Stimulated activated CD8-positive, alpha-beta memory T cell treated with anti-CD3 and anti-CD28 coated beads, Interleukin-7, amount 100 ng/mL, for 24 hours (primary cell): ENCODE measurements around the gene MESP2.

ENCODE experiments used
- DNase-seq: peaks from one replicate; pipeline ENCODE4 v3.0.0-alpha.2; 2020; ENCODE audit warnings: low read depth

MESP2 gene

DNA sequence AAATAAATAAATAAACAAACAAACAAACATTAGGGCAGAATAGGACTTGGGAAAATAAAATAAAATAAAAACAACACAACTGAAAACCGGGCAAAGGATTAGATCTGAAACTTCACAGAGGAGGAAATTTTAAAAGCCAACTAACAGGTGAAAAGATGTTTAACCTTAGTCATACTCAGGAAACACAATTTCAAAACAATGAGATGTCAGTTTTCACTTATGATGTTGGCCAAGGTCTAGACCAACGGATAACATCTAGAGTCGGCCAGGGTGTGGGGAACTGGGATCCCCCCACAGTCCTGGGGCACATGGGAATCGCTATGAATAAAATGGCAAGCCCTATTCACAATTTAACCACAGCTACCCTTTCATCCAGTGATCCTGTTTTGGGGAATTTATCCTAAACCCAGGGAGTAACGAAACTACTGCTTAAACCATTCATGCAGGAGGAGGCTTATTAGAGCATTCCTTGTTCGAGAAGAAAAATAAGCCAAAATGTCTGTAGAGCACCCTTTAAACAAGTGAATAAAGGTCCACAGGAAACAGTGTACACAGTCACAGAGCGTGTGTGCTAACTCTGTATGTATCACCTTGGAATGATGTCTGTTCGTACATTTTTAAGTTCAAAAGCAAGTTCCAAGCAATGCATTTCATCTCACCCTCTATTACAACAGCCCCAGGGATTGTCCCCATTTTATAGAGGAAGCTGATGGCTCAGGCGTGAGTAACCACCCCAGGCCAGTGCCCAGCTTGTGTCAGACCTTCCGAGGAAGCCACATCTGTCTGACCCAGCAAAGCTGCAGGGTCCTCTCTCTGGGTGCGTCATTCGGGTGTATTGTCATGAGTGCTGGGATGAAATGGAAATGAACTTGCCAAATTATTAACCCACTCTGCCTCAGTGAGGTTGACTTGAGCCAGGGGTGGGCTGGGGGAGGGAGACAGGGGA lies 44.8 kb downstream of the MESP2 start:
- DNase-seq, result no peak

GRCh38 chr15:89822026-89822425 lies 45.9 kb downstream of the MESP2 start:
- DNase-seq, result no peak

GRCh38 chr15:89822611-89822950 lies 46.4 kb downstream of the MESP2 start:
- DNase-seq, result no peak

- DNase-seq, result no peak
Measured at GRCh38 chr15:89822951-89823711, 47.0 kb downstream of the MESP2 start.

GRCh38 chr15:89823836-89824606 lies 47.9 kb downstream of the MESP2 start:
- DNase-seq, result no peak

DNA sequence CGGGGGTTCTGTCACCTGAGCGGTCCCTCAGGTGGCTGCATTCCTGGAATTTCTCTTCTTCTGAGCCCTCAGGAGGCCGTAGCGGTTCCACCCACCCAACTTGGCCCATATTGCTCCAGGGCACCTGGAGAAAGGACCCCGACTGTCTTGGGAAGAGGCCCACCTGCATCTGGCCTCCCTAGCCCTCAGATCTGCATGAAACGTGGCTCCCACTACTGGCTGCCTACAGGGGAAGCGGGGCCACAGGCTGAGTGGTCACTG lies 48.4 kb downstream of the MESP2 start:
- no peak for DNase-seq

DNA sequence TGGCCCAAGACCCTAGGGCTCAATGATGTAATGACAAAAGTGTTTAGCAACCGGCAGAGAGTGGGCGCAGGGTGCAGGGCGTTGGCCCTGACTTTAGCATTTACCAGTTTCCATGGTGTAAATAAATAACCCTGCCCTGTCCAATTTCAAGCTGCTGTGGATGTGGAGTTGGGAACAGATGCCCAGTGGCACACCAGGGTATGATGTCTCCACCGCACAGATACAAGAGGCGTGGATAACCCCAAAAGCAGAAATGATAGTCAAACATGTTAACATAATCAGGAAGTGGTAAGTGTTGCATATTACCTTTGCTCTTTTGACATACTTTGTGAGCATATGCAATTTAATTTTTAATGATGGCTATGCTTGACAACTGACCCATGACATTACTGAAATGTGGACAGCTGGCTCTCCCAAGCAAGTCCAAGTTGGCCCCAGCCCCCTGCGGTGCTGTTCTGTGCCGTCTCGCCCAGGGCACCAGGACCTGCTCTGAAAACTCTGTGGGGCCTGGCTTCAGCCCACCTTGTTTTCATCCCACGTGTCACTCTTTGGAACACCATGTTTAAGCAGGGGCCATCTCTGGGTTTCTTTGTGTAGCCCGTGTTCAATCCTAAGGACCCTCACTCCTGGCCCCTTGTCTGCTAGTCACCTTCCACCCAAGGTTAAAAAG lies 49.3 kb downstream of the MESP2 start:
- no peak for DNase-seq

DNA sequence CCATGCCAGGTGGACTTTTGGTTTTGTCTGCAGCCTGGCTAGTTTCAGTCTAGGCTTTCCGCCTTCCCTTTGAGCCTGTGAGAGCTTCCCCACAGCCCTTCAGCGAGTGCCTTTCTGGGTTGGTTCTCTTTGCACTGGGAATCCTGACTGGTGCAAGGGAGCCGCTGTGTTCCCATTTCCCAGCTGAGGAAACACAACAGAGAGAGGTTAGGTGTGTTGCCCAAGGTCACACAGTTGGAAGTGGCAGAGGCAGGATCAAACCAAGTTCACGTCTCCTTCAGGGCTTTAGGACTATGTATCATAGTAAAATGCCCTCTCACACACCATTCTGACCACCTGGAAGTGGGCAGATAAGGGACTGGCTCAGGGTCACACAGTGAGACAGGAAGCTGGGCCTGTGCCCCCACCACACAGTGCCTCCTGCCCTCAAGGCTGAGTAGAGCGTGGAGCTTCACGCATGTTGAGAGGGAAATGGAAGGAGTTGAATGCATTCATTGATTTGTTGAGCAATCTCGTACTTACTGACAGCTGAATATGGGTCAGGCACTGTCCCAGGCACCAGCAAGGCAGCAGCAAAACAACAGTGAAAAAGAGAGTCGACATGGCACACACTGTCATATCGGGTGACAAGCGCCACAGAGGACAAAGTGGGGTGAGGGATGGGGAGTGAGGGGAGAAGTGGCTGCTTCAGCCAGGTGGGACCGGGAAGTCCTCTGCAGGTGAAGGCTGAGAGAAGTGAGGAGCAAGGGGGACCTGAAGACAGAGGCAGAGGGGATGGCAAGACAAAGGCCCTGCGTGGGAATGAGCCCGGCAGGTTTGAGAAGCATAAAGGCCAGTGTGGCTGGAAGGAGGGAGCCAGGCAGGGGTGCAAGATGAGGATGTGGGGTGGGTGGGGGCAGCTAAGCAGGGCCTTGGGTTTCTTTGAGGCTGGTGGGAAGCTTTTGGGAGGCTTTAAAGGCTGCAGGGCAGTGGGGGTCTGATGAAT lies 50.8 kb downstream of the MESP2 start:
- no peak for DNase-seq

DNA sequence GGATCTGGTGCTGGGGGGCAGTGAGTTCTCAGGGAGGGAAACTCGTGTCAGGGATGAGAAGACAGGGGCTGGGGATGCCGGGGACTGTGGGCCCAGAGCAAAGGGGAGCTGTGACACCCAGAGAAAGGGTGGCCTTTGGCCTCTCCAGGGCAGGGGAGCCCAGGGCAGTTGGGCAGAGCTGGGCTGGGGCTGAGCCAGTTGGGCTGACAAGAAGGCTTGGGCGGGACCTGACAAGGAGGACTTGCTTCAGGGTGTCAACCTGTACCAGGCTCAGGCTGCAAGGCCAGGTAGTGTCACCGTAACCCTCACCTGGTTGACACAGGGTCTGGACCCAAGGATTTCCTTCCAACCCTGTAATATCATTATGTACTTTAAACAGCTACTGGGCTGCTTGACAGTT lies 51.7 kb downstream of the MESP2 start:
- DNase-seq, result no peak
